Measurements from ENCODE around the gene ZNF71. TPM values are rescaled to one million over a fixed set of nuclear protein-coding genes. Genes with fewer than 3 reads are reported as not detected.

The ZNF71 gene
- total and polyA plus RNA-seq, 2 donors (not counting 1 experiment from before 2014, with no cell fraction given) = 6.4 to 9.3 TPM

DNA sequence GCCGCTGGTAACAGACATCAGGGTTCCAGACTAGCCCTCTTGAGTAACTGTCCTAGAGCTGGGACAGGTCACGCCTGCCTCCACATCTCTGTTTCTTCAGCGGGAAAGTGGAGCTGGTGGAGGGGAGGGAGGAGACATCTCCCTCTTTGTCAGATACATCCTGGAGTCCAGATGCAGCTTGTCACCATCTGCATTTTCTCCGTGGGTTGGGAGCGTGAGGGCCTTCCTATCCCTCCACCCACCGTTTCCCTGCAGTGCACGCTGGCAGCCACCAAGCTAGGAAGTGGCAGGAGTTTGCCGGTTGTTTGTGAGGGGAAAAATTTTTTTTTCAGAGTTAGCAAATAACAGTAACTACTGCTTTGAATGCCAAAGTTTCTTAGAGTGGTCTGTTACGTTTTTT, 27.9 kb downstream of the ZNF71 start:
- Histone ChIP-seq H4K20me1 (ENCODE audit: control insufficient read depth, insufficient read depth, low read length, poor library complexity, severe bottlenecking) (no peaks in the 10 kb centered on the region), H3K79me2 (ENCODE audit: control insufficient read depth, insufficient read depth, low read length) (peaks cover 4% of the 10 kb centered on the region), H3K9ac (ENCODE audit: low read length) (no peak overlapping the region), H3K27ac (ENCODE audit: low read length in 2 of 2) (no peak overlapping the region), H3K4me3 (ENCODE audit: control extremely low read depth in 1 of 5, extremely low read depth in 1 of 5, insufficient read depth in 1 of 5, low read depth in 2 of 5, low read length in 4 of 5) (no peak overlapping the region), H3K36me3 (replicated peaks in 1 of 2; ENCODE audit: control extremely low read depth in 1 of 2, control insufficient read depth in 1 of 2, extremely low read depth in 1 of 2, insufficient read depth in 2 of 2, low read length in 1 of 2) (peaks cover 0 to 17% of the 10 kb centered on the region in 2 experiments), H3K9me3 (ENCODE audit: control extremely low read depth in 1 of 3, control insufficient read depth in 2 of 3, insufficient read depth in 1 of 3, low read length in 2 of 3) (peaks cover 0 to 88% (median 34%) of the 10 kb centered on the region in 3 donors), H3K4me1 (ENCODE audit: control insufficient read depth in 2 of 2, insufficient read depth in 2 of 2, low read length in 2 of 2) (no peaks in the 10 kb centered on the region), H2AFZ (ENCODE audit: insufficient read depth, low read depth, low read length, poor library complexity, severe bottlenecking) (no peak overlapping the region), H3K4me2 (replicated peaks; ENCODE audit: low read depth, low read length, poor library complexity, severe bottlenecking) (no peak overlapping the region), H3K27me3 (replicated peaks in 1 of 4; ENCODE audit: control extremely low read depth in 1 of 4, control insufficient read depth in 3 of 4, insufficient read depth in 4 of 4, low read length in 3 of 4) (no peaks in the 10 kb centered on the region)
- ATAC-seq (ENCODE audit: low read depth) = no peak
- H3K27ac Mint-ChIP-seq = no peak overlapping the region
- ChIA-PET POLR2A (no interaction called here), CTCF (no interaction called here)
- WGBS (ENCODE audit: insufficient coverage) = 98% methylated on average over 3 of the region's 9 CpGs
- peaks cover 4% of the 10 kb centered on the region for H3K9me3 Mint-ChIP-seq (ENCODE audit: insufficient read depth)
- H3K27me3 Mint-ChIP-seq = no peaks in the 10 kb centered on the region
- TF ChIP-seq, protein P1, sequence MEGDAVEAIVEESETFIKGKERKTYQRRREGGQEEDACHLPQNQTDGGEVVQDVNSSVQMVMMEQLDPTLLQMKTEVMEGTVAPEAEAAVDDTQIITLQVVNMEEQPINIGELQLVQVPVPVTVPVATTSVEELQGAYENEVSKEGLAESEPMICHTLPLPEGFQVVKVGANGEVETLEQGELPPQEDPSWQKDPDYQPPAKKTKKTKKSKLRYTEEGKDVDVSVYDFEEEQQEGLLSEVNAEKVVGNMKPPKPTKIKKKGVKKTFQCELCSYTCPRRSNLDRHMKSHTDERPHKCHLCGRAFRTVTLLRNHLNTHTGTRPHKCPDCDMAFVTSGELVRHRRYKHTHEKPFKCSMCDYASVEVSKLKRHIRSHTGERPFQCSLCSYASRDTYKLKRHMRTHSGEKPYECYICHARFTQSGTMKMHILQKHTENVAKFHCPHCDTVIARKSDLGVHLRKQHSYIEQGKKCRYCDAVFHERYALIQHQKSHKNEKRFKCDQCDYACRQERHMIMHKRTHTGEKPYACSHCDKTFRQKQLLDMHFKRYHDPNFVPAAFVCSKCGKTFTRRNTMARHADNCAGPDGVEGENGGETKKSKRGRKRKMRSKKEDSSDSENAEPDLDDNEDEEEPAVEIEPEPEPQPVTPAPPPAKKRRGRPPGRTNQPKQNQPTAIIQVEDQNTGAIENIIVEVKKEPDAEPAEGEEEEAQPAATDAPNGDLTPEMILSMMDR (IDR thresholded peaks at IDR 0.05) = no peak
- no peak for TF ChIP-seq EZH2 (IDR thresholded peaks at IDR 0.05; ENCODE audit: borderline replicate concordance, insufficient read depth, low read depth, low read length, poor library complexity, severe bottlenecking)
- intact Hi-C loops (cut with micrococcal nuclease) = no loop called here
- DNase-seq = no peak
- no peak overlapping the region for H3K4me3 Mint-ChIP-seq
- no peaks in the 10 kb centered on the region for H3K4me1 Mint-ChIP-seq

DNA sequence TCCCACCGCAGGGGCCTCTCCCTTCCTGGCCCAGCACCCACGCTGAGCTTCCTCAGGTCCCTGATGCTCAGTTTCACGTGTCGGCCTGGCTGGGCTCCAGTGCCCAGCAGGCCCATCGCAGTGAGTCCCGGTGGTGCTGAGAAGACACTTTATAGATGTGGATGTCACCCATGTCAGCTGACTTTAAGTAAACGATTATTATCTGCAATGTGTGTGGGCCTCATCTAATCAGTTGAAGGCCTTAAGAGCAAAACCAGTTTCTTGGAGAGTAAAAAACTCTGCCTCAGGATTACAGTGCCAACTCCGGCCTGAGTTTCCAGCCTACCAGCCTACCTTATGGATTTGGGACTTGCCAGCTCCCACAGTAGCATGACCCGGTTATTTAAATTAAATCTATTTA, 30.6 kb downstream of the ZNF71 start:
- Histone ChIP-seq H3K27me3 (replicated peaks in 1 of 4; ENCODE audit: control extremely low read depth in 1 of 4, control insufficient read depth in 3 of 4, insufficient read depth in 4 of 4, low read length in 3 of 4) (no peaks in the 10 kb centered on the region), H3K79me2 (ENCODE audit: control insufficient read depth, insufficient read depth, low read length) (no peaks in the 10 kb centered on the region), H3K27ac (ENCODE audit: low read length in 2 of 2) (no peak overlapping the region), H3K4me1 (ENCODE audit: control insufficient read depth in 2 of 2, insufficient read depth in 2 of 2, low read length in 2 of 2) (no peaks in the 10 kb centered on the region), H3K4me3 (ENCODE audit: control extremely low read depth in 1 of 5, extremely low read depth in 1 of 5, insufficient read depth in 1 of 5, low read depth in 2 of 5, low read length in 4 of 5) (no peak overlapping the region), H3K9me3 (ENCODE audit: control extremely low read depth in 1 of 3, control insufficient read depth in 2 of 3, insufficient read depth in 1 of 3, low read length in 2 of 3) (peaks cover 0 to 89% (median 48%) of the 10 kb centered on the region in 3 donors), H3K4me2 (replicated peaks; ENCODE audit: low read depth, low read length, poor library complexity, severe bottlenecking) (no peak overlapping the region), H3K9ac (ENCODE audit: low read length) (no peak overlapping the region), H3K36me3 (replicated peaks in 1 of 2; ENCODE audit: control extremely low read depth in 1 of 2, control insufficient read depth in 1 of 2, extremely low read depth in 1 of 2, insufficient read depth in 2 of 2, low read length in 1 of 2) (peaks cover 0 to 17% of the 10 kb centered on the region in 2 experiments), H2AFZ (ENCODE audit: insufficient read depth, low read depth, low read length, poor library complexity, severe bottlenecking) (no peak overlapping the region), H4K20me1 (ENCODE audit: control insufficient read depth, insufficient read depth, low read length, poor library complexity, severe bottlenecking) (no peaks in the 10 kb centered on the region)
- ChIA-PET CTCF (no interaction called here), POLR2A (no interaction called here)
- TF ChIP-seq EZH2 (IDR thresholded peaks at IDR 0.05; ENCODE audit: borderline replicate concordance, insufficient read depth, low read depth, low read length, poor library complexity, severe bottlenecking) = no peak
- TF ChIP-seq, protein P1 (IDR thresholded peaks at IDR 0.05) = no peak
- Mint-ChIP-seq H3K4me3 (no peak overlapping the region), H3K4me1 (no peaks in the 10 kb centered on the region), H3K9me3 (ENCODE audit: insufficient read depth) (peaks cover 16% of the 10 kb centered on the region), H3K27ac (no peak overlapping the region), H3K27me3 (no peaks in the 10 kb centered on the region)
- intact Hi-C loops (cut with micrococcal nuclease) = no loop called here
- 96% methylated on average over 7 of the region's 9 CpGs for WGBS (ENCODE audit: insufficient coverage)
- no peak for ATAC-seq (ENCODE audit: low read depth)
- no peak for DNase-seq

All from B cell (primary cell).